GM23248 (cell line): ENCODE results near the gene PLEKHG4.

Experiments used
- EZH2 ChIP-seq: fragments of 200-600 bp; sonication (generic); IDR thresholded peaks from 2 replicates; pipeline ENCODE4 v1.6.1; 2018; ENCODE audit warnings: antibody characterized with exemption, mild to moderate bottlenecking; ENCODE audit not compliant: insufficient read depth, poor library complexity, severe bottlenecking
- EZH2phosphoT487 ChIP-seq: fragments of 200-600 bp; sonication (generic); IDR thresholded peaks from 2 replicates; pipeline ENCODE4 v1.6.1; 2018; ENCODE audit warnings: antibody characterized with exemption, moderate library complexity, mild to moderate bottlenecking, low read depth; ENCODE audit not compliant: insufficient read depth

DNA sequence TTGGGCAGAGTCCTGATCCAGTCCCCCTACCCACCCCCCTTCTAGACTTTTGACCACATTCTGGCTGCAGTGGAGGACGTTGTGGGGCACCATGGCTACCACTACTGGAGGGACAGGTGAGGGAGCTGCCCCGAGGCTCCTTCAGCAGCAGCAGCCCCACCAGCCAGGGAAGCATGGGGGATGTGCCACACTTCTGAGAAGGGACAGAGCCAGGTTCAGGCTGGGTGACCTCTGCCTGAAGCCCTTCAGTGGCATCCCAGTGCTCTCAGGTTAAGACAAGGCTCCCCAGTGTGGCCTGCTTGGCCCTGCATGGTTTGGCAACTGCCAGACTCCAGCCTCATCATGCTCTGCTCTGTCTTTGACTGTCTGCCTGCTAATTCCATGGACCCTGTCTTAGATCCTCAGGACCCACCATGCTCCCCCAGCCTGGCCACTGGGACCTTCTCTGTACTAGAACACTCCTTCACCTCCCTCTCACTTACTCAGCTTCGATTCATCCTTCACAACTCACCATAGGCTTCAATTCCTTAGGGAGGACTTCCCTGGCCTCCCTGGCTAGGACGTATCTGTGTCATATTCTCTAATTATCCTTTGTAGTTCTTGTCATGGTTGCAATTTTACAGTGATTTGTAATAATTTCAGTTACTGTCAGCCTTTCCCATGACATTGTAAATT lies 21.7 kb upstream of the PLEKHG4 start:
- no peak for TF ChIP-seq EZH2phosphoT487
- no peak for TF ChIP-seq EZH2
